ENCODE results near the gene SLC13A3. TPM values are rescaled to one million over a fixed set of nuclear protein-coding genes. Genes with fewer than 3 reads are reported as not detected.

Gene SLC13A3
- total RNA-seq, 1 donor, result 0.10 TPM

DNA sequence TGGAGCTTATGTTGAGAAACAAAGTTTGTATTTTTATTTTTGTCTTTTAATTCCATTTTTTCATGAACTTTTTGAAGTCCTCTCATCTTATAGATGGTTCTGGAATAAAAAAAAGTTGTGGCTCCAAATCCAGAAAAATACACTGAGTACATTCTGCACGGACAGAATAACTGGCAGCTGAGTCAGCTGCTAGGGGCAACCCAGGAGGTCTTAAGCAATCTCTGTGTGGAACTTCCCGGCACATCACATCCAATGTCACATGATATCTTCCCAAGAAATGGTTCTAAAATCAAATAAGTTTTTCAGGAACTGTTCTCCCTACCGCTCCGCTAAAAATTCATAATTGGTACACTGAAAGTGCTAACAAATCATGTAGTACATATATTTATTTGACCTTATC is 29.8 kb downstream of the SLC13A3 start:
- peaks cover 11% of the 10 kb centered on the region for H3K4me1 ChIP-seq (ENCODE audit: insufficient read depth, low read length)

DNA sequence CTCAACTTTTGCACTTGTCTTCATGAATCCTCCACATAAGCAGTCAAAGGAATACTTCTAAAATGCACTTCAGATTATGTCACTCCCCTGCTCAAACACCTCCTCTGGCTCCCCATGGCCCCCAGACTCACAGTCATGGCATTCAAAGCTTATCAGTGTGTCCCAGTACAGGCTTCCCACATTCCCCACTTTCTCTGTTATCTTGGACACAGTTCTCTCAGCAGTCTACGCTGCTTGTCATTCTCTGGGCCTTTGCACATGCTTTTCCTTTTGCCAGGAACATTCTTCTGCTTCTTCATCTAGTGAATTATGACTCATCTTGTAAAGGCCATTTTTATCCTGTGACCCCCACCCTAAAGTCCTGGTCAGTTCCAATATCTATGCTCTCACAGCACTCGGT is 31.8 kb downstream of the SLC13A3 start:
- Histone ChIP-seq H3K27me3 (ENCODE audit: insufficient read depth, low read length) (peaks cover 23% of the 10 kb centered on the region), H3K4me1 (ENCODE audit: insufficient read depth, low read length) (peaks cover under 1% of the 10 kb centered on the region), H3K9me3 (ENCODE audit: low read depth, low read length) (no peaks in the 10 kb centered on the region), H3K4me3 (ENCODE audit: low read length) (no peak overlapping the region)

More for the DNA sequence above, 29.8 kb downstream of the SLC13A3 start:
- Histone ChIP-seq H3K9me3 (ENCODE audit: low read depth, low read length) (no peaks in the 10 kb centered on the region), H3K4me3 (ENCODE audit: low read length) (no peak overlapping the region), H3K27me3 (ENCODE audit: insufficient read depth, low read length) (peaks cover 22% of the 10 kb centered on the region)

DNA sequence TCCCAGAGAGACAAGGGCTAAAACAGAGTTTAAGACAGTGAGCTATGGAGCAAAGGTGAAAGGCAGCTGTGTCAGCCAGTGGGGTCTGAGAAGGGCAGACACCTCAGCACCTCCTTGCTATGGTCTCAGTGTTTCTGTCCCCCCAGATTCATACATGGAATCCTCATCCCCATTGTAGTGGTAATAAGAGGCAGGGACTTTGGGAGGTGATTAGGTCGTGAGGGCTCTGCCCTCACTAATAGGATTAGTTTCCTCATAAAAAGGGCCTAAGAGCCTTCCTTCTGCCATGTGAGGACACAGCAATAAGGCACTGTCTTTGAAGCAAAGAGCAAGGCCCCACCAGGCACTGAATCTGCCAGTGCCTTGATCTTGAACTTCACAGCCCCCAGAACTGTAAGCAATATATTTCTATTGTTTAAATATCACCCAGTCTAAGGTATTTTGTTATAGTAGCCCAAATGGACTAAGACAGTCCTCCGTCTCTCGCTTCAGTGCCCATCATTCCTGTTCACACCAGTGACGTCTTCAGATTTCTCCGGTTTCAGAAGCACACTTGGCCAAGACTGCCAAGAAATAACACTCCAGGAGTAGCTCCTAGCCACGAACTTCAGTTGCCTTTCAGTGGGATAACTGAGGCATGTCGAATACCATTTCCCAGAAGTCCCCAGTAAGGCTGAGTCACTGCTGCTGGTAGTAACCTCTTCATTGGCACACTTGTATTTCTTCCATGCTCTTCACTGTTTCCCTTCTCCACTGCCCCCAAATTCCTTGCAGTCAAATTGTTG is 32.8 kb downstream of the SLC13A3 start:
- Histone ChIP-seq H3K4me1 (ENCODE audit: insufficient read depth, low read length) (no peaks in the 10 kb centered on the region), H3K4me3 (ENCODE audit: low read length) (no peak overlapping the region), H3K9me3 (ENCODE audit: low read depth, low read length) (no peaks in the 10 kb centered on the region), H3K27me3 (ENCODE audit: insufficient read depth, low read length) (peaks cover 17% of the 10 kb centered on the region)

DNA sequence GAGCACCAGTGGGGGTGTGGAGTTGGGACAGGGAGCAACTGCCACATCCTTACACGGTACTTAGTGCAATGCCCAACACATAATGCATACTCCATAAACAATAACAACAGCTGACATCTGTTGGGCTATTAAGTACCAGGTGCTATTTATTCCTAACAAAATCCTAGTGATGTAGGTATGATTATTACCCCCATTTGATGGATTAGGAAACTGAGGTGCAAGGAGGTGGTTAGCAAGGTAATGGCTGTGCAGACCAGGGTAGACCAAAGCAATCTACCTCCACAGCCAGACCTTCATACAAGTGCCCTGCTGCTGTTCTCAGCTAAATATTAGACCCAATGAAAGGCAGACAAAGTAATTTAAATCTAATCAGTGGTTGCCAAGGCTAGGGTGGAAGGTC is 36.8 kb downstream of the SLC13A3 start:
- H3K27me3 ChIP-seq (ENCODE audit: insufficient read depth, low read length), result peaks cover 3% of the 10 kb centered on the region
- H3K4me1 ChIP-seq (ENCODE audit: insufficient read depth, low read length), result no peaks in the 10 kb centered on the region
- no peaks in the 10 kb centered on the region for H3K9me3 ChIP-seq (ENCODE audit: low read depth, low read length)
- no peak overlapping the region for H3K4me3 ChIP-seq (ENCODE audit: low read length)

DNA sequence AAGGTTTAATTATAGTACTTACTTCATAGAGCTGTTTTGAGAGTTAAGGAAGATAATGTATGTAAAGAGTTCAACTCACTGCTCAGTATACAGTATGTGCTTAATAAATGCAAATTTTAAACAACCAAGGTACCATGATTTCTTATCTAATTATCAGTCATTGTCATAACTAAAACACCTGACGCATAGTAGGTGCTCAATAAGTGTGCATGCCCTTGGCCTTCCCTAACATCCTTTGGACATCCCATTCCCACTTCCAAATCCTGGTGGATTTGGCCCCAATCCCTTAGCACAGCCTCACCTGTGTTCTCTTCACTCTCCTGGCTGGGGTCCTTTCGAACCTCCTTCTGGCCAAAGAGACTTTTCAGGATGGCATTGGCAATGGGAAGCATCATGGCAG is 41.1 kb downstream of the SLC13A3 start:
- H3K4me3 ChIP-seq (ENCODE audit: low read length), result no peak overlapping the region
- no peaks in the 10 kb centered on the region for H3K4me1 ChIP-seq (ENCODE audit: insufficient read depth, low read length)
- H3K27me3 ChIP-seq (ENCODE audit: insufficient read depth, low read length), result peaks cover 3% of the 10 kb centered on the region
- H3K9me3 ChIP-seq (ENCODE audit: low read depth, low read length), result no peaks in the 10 kb centered on the region

DNA sequence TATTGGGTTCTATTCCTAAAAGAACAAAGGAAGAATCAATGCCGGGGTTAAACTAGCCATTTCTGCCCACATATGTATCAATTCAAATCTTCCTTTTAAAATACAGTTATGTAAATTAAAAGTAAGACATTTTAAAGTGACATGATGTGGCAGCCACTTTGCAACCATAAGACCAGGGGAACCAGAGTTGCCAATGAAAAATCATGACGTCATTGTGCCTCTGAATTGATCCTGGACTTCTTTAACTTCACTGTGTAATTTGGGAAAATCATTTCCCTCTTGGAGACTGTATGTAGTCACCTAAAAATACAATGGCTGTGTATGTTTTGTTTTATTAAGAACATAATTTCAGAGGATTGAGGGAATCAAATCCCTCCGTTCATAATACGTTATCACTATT is 42.2 kb downstream of the SLC13A3 start:
- Histone ChIP-seq H3K9me3 (ENCODE audit: low read depth, low read length) (no peaks in the 10 kb centered on the region), H3K4me1 (ENCODE audit: insufficient read depth, low read length) (no peaks in the 10 kb centered on the region), H3K27me3 (ENCODE audit: insufficient read depth, low read length) (no peaks in the 10 kb centered on the region), H3K4me3 (ENCODE audit: low read length) (no peak overlapping the region)

DNA sequence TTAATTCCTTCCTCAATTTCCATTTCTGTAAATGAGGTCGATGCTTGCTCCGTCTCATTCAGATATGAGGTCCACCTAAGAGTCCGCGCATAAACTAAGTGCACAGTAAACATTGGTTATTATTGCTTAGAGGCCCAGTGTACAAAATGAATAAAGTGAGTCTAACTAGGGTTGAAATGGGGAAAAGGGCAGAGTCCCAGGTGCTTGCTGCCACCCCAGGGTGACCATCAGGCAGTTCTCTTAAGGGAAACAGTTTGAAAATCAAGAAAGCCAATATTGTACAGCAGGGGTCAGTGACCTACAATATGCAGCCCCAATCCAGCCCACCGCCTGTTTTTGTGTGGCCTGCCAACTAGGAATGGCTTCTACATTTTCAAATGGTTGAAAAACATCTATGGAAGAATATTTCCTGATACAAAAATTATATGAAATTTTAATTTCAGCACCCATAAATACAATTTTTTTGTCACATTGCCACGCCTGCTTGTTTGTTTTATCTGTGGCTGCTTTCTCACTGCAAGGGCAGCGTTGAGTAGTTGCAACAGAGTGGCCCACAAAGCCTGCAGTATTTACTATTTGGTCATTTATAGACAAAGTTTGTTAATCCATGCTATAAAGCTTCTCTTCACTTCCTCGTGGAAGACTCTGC is 43.3 kb downstream of the SLC13A3 start:
- Histone ChIP-seq H3K27me3 (ENCODE audit: insufficient read depth, low read length) (no peaks in the 10 kb centered on the region), H3K4me1 (ENCODE audit: insufficient read depth, low read length) (no peaks in the 10 kb centered on the region), H3K4me3 (ENCODE audit: low read length) (no peak overlapping the region), H3K9me3 (ENCODE audit: low read depth, low read length) (no peaks in the 10 kb centered on the region)

DNA sequence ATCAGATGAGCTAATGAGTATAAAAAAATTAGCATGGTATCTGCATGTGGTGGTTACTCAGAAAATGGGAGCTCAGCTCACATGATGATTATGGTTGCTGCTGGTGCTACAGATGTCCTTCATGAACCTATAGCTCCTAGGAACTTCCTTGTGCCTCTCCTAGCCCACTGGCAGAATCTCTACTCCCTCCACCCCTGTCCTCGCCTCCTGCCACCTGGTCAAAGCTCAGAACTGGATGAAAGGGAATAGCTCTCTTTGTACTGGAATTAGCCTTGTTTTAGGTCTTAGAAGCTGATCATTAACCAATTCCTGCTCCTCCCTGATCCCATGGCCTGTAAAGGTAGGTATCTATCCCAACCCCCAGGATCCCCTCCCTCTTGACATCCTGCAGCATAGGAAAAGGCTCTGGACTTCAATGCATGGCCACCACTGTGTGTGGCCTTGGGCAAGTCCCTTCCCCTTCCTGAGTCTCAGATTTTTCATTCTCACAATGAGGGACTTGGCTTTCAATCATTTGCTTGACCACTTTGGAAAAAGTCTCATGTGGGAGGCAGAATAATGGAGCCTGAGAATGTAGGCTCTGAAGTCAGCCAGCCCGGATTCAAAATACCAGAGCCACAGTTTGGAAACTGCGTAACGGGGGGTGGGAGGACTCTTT is 43.9 kb downstream of the SLC13A3 start:
- Histone ChIP-seq H3K9me3 (ENCODE audit: low read depth, low read length) (no peaks in the 10 kb centered on the region), H3K4me1 (ENCODE audit: insufficient read depth, low read length) (no peaks in the 10 kb centered on the region), H3K4me3 (ENCODE audit: low read length) (no peak overlapping the region), H3K27me3 (ENCODE audit: insufficient read depth, low read length) (no peaks in the 10 kb centered on the region)

DNA sequence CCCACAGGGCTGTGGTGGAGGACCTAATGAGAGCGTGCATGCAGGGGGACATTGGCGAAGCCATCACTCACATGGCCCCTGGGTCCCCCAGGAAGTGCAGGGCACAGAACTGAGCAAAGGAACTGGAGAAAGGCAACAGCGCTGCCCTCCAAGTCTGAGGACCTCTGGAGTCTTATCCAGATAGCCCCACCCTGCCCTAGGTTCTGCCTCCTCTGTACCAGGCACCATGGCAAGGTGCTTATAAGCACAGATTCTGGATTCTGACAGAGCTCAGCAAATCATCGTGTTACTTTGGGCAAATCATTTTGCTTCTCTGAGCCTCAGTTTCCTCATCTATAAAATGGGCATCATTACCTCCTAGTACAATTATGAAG is 44.5 kb downstream of the SLC13A3 start:
- no peak overlapping the region for H3K4me3 ChIP-seq (ENCODE audit: low read length)
- H3K9me3 ChIP-seq (ENCODE audit: low read depth, low read length), result no peaks in the 10 kb centered on the region
- no peaks in the 10 kb centered on the region for H3K4me1 ChIP-seq (ENCODE audit: insufficient read depth, low read length)
- no peaks in the 10 kb centered on the region for H3K27me3 ChIP-seq (ENCODE audit: insufficient read depth, low read length)

DNA sequence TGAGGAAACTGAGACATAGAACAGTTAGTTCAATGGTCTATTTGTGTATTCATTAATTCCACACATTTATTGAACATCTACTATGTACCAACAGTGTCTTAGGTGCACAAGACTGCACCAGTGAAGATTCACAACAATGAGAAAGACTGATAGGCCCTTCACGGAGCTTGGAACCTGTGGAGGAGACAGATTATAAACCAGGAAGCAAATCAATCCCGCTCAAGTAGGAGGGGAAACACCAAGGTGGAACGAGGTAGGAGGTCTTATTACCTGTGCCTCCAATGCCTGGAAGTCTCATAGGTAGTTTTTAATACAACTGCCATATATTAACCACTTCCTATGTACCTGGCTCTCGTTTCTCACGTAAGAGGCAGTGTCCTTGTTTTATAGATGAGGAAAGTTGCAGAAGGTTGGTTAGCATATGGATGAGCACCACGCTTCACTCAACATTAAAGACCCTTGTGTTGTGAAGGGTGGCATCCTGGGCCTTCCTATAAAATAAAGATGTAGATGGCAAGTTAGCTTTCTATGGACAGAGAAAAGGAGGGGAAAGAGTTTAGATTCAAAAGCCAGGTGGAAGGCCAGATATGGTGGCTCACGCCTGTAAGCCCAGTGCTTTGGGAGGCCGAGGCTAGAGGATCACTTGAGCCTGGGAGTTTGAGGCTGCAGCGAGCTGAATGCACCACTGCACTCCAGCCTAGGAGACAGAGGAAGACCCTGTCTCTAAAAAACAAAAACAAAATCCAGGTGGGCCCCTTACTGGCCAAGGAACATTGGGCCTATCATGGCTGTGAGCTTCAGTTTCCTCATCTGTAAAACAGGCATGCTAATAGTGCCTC is 45.1 kb downstream of the SLC13A3 start:
- Histone ChIP-seq H3K27me3 (ENCODE audit: insufficient read depth, low read length) (no peaks in the 10 kb centered on the region), H3K9me3 (ENCODE audit: low read depth, low read length) (no peaks in the 10 kb centered on the region), H3K4me3 (ENCODE audit: low read length) (no peak overlapping the region), H3K4me1 (ENCODE audit: insufficient read depth, low read length) (no peaks in the 10 kb centered on the region)

DNA sequence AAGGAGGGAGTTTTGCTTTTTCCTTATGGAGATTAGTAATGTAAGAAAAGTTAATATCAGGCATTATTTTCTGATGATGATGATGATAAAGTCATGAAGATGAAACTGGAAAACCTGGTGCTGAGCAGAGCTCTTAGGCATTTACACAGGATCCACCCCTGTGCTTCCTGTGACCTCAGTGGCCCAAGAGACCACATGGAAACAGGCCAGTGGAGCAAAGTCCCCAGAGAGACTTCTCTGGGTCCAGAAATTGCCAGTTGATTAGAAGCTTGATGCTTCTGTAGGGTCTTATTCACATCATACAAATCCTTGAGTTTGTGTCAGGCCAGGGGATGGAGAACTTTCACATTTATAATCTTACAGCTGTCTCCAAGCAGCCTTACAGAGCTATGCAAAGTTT is 46.1 kb downstream of the SLC13A3 start:
- no peaks in the 10 kb centered on the region for H3K9me3 ChIP-seq (ENCODE audit: low read depth, low read length)
- H3K4me1 ChIP-seq (ENCODE audit: insufficient read depth, low read length), result no peaks in the 10 kb centered on the region
- no peak overlapping the region for H3K4me3 ChIP-seq (ENCODE audit: low read length)
- H3K27me3 ChIP-seq (ENCODE audit: insufficient read depth, low read length), result no peaks in the 10 kb centered on the region

DNA sequence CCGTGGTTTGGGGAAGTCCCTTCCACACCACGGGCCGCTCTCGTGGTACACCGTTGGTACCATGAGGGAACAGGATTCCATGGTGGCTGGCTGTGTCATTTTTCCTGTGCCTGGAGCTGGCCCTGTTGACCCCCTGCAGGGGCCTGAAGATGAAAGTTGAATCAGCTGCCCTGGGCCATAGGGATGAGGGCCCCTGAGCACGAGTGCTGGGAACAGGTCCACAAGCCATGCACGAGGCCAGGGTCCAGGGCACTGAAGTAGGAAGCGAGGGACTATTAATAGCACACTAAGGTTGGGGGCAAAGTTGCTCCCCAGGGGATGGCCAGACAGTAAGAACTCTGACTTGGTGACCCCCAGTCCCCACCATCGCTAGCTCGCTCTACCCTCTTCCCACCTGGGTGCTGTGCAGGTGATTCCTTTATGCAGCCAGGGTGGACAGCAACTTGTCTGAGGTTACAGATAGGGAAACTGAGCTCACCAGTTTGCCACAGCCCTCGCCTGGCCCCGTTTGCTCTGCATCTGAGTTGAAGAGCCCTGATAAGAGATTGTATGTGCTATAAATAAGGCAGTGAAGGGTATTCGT is 46.6 kb downstream of the SLC13A3 start:
- H3K4me1 ChIP-seq (ENCODE audit: insufficient read depth, low read length), result no peaks in the 10 kb centered on the region
- H3K4me3 ChIP-seq (ENCODE audit: low read length), result no peak overlapping the region
- H3K9me3 ChIP-seq (ENCODE audit: low read depth, low read length), result no peaks in the 10 kb centered on the region
- no peaks in the 10 kb centered on the region for H3K27me3 ChIP-seq (ENCODE audit: insufficient read depth, low read length)

DNA sequence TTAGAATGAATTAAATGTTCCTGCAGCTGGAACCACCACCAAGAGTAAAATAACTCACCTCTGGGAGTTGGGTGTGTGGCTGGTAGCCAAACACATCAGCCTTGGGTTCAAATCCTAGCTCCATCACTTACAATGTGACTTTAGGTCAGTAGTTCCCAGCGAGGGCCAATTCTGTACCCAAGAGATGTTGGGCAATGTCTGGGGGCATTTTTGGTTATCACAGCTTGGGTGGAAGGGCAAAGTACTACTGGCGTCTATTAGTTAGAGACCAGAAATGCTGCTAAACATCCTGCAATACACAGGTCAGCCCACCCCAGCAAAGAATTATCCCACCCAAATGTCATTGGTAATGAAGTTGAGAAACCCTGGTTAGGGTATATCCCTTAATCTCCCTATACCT is 48.8 kb downstream of the SLC13A3 start:
- Histone ChIP-seq H3K9me3 (ENCODE audit: low read depth, low read length) (no peaks in the 10 kb centered on the region), H3K4me1 (ENCODE audit: insufficient read depth, low read length) (no peaks in the 10 kb centered on the region), H3K27me3 (ENCODE audit: insufficient read depth, low read length) (no peaks in the 10 kb centered on the region), H3K4me3 (ENCODE audit: low read length) (no peak overlapping the region)

DNA sequence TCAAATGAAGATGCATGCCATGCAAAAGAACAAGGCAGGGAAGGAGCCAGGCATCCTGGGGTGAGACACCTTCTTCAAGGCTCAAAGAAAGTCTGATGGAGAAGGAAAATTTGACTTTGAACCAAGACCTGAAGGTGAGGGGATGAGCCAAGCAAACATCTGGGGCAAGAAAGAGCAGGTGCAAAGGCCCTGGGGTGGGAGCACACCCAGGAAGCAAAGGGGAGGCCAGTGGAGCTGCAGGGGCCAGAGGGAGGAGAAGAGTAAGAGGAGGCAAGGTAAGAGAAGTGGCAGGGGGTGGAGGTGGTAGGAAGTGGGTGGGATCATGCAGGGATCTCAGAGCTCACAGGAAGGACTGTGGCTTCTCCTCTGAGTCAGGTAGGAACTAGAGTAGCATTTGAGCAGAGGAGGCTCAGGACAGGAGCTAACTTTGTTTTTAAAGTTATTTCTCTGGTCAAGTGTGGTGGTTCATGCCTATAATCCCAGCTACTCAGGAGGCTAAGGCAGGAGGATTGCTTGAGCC is 49.6 kb downstream of the SLC13A3 start:
- no peaks in the 10 kb centered on the region for H3K27me3 ChIP-seq (ENCODE audit: insufficient read depth, low read length)
- H3K9me3 ChIP-seq (ENCODE audit: low read depth, low read length), result no peaks in the 10 kb centered on the region
- H3K4me1 ChIP-seq (ENCODE audit: insufficient read depth, low read length), result no peaks in the 10 kb centered on the region
- no peak overlapping the region for H3K4me3 ChIP-seq (ENCODE audit: low read length)

Measured in mononuclear cell (primary cell).